Prostate gland (tissue), 2 donors: Measurements from ENCODE around the gene FAS. TPM values are rescaled to one million over a fixed set of nuclear protein-coding genes. Genes with fewer than 3 reads are reported as not detected.

Experiments used
- DNase-seq: peaks from one replicate; pipeline ENCODE4 v3.0.0-alpha.2; 2019; ENCODE audit warnings: low spot score
- H3K27ac ChIP-seq, 2 donors: fragments of 200-600 bp; sonication (generic); 2 replicates each; pipeline ENCODE4 v1.5.1; 2017 to 2019
- H3K27me3 ChIP-seq: fragments of 200-600 bp; sonication (generic); replicated peaks from 2 replicates; pipeline ENCODE4 v1.5.1; 2019; ENCODE audit not compliant: insufficient read depth
- H3K36me3 ChIP-seq, 2 donors: fragments of 200-600 bp; sonication (generic); 1 replicate in 1 of 2; 2 replicates in 1 of 2; pipeline versions ENCODE4 v1.5.1 to v1.8.1; 2017 to 2019
- H3K4me1 ChIP-seq: fragments of 200-600 bp; sonication (generic); replicated peaks from 2 replicates; pipeline ENCODE4 v1.5.1; 2019
- H3K4me3 ChIP-seq, 2 donors: fragments of 200-600 bp; sonication (generic); 2 replicates each; pipeline ENCODE4 v1.5.1; 2017 to 2019
- H3K9me3 ChIP-seq: fragments of 200-600 bp; sonication (generic); 2 replicates; pipeline ENCODE4 v1.5.1; 2017
- POLR2A ChIP-seq: fragments of 450-650 bp; IDR thresholded peaks from one replicate; pipeline ENCODE4 v1.6.1; 2016; ENCODE audit warnings: antibody characterized with exemption, mild to moderate bottlenecking
- POLR2AphosphoS5 ChIP-seq: sonication (generic); formaldehyde crosslinking; IDR thresholded peaks from one replicate; pipeline ENCODE4 v1.6.1; 2017; ENCODE audit warnings: antibody characterized with exemption
- WGBS: methylation state at CpG from one replicate; pipeline ENCODE4 v1.1.5; 2018; 5-methylcytosine and 5-hydroxymethylcytosine counted together
- intact Hi-C: fragments of 100-400 bp; cut with DNase I; formaldehyde crosslinking; loops from one replicate; pipeline ENCODE4 v1.14.2; 2022
- total RNA-seq, 2 donors: library from RNA; depleted of rRNA; stranded (reverse); fragments of >200 nt; gene quantifications; one replicate each; pipeline ENCODE4 v1.1.0, GENCODE V29; 2016
- TF ChIP-seq, protein P1 (sequence below), 4 experiments: fragments of 200-600 bp in 2 of 4; fragments of 450-650 bp in 2 of 4; sonication (generic) in 2 of 4; IDR thresholded peaks; 1 replicate in 3 of 4; 2 replicates in 1 of 4; pipeline ENCODE4 v1.5.1; 2016 to 2019; ENCODE audit warnings: antibody characterized with exemption in 4 of 4, mild to moderate bottlenecking in 2 of 4, moderate library complexity in 2 of 4

FAS gene
- total RNA-seq, 2 donors from 2014 or later: 13.7 to 17.7 TPM

- H3K9me3 ChIP-seq: no peaks in the 10 kb centered on the region
- intact Hi-C loops: no loop called here
- H3K4me3 ChIP-seq: no peak overlapping the region
- no peak for TF ChIP-seq POLR2AphosphoS5
- no peak for TF ChIP-seq POLR2A
- TF ChIP-seq, protein P1, sequence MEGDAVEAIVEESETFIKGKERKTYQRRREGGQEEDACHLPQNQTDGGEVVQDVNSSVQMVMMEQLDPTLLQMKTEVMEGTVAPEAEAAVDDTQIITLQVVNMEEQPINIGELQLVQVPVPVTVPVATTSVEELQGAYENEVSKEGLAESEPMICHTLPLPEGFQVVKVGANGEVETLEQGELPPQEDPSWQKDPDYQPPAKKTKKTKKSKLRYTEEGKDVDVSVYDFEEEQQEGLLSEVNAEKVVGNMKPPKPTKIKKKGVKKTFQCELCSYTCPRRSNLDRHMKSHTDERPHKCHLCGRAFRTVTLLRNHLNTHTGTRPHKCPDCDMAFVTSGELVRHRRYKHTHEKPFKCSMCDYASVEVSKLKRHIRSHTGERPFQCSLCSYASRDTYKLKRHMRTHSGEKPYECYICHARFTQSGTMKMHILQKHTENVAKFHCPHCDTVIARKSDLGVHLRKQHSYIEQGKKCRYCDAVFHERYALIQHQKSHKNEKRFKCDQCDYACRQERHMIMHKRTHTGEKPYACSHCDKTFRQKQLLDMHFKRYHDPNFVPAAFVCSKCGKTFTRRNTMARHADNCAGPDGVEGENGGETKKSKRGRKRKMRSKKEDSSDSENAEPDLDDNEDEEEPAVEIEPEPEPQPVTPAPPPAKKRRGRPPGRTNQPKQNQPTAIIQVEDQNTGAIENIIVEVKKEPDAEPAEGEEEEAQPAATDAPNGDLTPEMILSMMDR (IDR thresholded peaks at IDR 0.05): no peak
- H3K4me1 ChIP-seq: no peaks in the 10 kb centered on the region
- DNase-seq: no peak
- H3K36me3 ChIP-seq: no peaks in the 10 kb centered on the region
- 60% methylated on average over 4 of the region's 4 CpGs for WGBS
- H3K27me3 ChIP-seq: no peaks in the 10 kb centered on the region
- H3K27ac ChIP-seq: no peak overlapping the region
These were observed 36.0 kb upstream of the FAS start for GRCh38 chr10:88954458-88955083.

- 82% methylated on average over 1 of the region's 1 CpG for WGBS
- no peak for TF ChIP-seq POLR2A
- TF ChIP-seq, protein P1 (IDR thresholded peaks at IDR 0.05): no peak
- no peak for TF ChIP-seq POLR2AphosphoS5
- intact Hi-C loops: no loop called here
- Histone ChIP-seq H3K27ac (no peak overlapping the region), H3K4me1 (no peaks in the 10 kb centered on the region), H3K36me3 (no peaks in the 10 kb centered on the region), H3K27me3 (no peaks in the 10 kb centered on the region), H3K4me3 (no peak overlapping the region), H3K9me3 (no peaks in the 10 kb centered on the region)
- no peak for DNase-seq
These were observed 33.2 kb upstream of the FAS start for GRCh38 chr10:88957381-88957780.

DNA sequence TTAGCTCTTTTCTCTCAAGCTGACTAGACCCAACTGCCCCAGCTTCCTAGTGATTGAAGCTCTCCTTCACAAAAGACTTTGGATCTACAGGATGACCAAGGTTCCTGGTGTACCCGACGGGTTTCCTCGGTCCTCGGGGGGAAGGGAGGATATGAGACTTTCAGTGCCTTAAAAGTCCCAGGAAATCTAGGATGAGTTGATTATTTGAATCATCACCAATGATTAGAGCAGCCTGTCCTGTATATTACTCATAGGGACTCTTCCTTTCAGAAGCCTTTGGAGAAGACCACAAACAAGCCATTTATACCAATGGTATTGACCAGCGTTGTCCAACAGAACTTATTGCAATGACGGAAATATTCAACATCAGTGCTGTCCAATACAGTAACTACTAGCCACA lies 31.9 kb upstream of the FAS start:
- H3K4me3 ChIP-seq: no peak overlapping the region
- WGBS: 92% methylated on average over 6 of the region's 6 CpGs
- no peak for DNase-seq

DNA sequence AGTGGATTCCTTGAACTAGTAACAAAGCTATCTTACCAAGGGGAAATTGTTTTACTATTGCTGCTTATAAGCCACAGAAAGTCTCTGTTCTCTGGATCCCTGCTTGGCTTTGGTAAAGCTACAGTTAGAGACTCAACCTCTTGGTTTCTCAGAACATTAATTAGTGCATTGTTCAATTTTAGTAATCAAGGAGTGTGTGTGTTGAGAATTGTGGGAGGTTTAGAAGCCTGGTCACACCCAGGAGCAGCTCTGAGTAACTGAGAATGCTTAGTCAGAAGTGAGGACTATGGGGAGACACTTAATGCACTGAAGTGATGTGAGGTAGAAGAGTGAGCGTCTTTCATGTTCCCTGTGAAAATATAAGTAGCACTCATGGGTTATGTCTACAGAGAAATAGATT lies 29.8 kb upstream of the FAS start:
- DNase-seq: no peak
- Histone ChIP-seq H3K27me3 (no peaks in the 10 kb centered on the region), H3K9me3 (no peaks in the 10 kb centered on the region), H3K4me3 (no peak overlapping the region), H3K36me3 (no peaks in the 10 kb centered on the region), H3K27ac (no peak overlapping the region), H3K4me1 (no peaks in the 10 kb centered on the region)
- intact Hi-C loops: no loop called here
- WGBS: 88% methylated on average over 1 of the region's 1 CpG
- TF ChIP-seq POLR2AphosphoS5: no peak
- TF ChIP-seq, protein P1 (IDR thresholded peaks at IDR 0.05): no peak
- TF ChIP-seq POLR2A: no peak

More for the DNA sequence above, 31.9 kb upstream of the FAS start:
- H3K36me3 ChIP-seq: no peaks in the 10 kb centered on the region
- TF ChIP-seq, protein P1 (IDR thresholded peaks at IDR 0.05): no peak
- TF ChIP-seq POLR2A (no peak), POLR2AphosphoS5 (no peak)
- no peaks in the 10 kb centered on the region for H3K4me1 ChIP-seq
- intact Hi-C loops: no loop called here
- H3K27me3 ChIP-seq: no peaks in the 10 kb centered on the region
- no peak overlapping the region for H3K27ac ChIP-seq
- no peaks in the 10 kb centered on the region for H3K9me3 ChIP-seq

DNA sequence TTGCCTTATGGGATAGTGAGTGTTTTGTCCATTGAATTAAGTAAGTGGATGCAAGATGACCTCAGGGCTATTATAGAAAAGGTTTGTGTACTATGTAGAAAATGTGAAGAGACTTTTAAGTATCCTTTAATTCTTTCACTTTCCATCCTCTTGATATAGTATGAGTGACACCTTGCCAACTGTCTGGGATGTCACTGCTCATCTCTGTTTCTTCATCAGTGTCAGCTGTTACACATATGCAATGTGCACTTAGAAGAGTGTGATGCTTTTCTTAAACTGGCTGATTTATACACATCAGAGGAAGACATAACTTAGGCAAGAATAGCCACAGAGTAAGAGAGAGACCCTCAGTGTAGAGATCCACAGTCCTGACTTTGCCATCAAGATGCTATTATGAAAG lies 29.3 kb upstream of the FAS start:
- Histone ChIP-seq H3K36me3 (no peaks in the 10 kb centered on the region), H3K4me3 (no peak overlapping the region)

More for the DNA sequence above, 29.3 kb upstream of the FAS start:
- Histone ChIP-seq H3K27ac (no peak overlapping the region), H3K4me1 (no peaks in the 10 kb centered on the region), H3K9me3 (no peaks in the 10 kb centered on the region), H3K27me3 (no peaks in the 10 kb centered on the region)
- TF ChIP-seq POLR2A (no peak), POLR2AphosphoS5 (no peak)
- TF ChIP-seq, protein P1 (IDR thresholded peaks at IDR 0.05): no peak
- intact Hi-C loops: no loop called here
- DNase-seq: no peak
